Neural cell (in vitro differentiated cells): Measurements from ENCODE around the gene MICA. TPM values are rescaled to one million over a fixed set of nuclear protein-coding genes. Genes with fewer than 3 reads are reported as not detected.

Experiments
- H2AFZ ChIP-seq: fragments of 200-600, 300-800 bp; sonication (generic), shearing (Covaris generic); 2 replicates; pipeline ENCODE4 v1.6.0; 2014; ENCODE audit warnings: low read depth, mild to moderate bottlenecking, antibody characterized with exemption, low read length, moderate library complexity
- H3F3A ChIP-seq: fragments of 200-600 bp; shearing (Covaris generic); 2 replicates; pipeline ENCODE4 v1.6.1; 2016; ENCODE audit warnings: mild to moderate bottlenecking, moderate library complexity, mixed read lengths, antibody characterized with exemption, low read length; ENCODE audit not compliant: insufficient read depth, poor library complexity, severe bottlenecking
- H3K27ac ChIP-seq: fragments of 200-600, 300-800 bp; sonication (generic), shearing (Covaris generic); 2 replicates; pipeline ENCODE4 v1.5.1; 2014; ENCODE audit warnings: mild to moderate bottlenecking, low read length, moderate library complexity
- H3K27me3 ChIP-seq: fragments of 300-800, 200-600 bp; sonication (generic), shearing (Covaris generic); 2 replicates; pipeline ENCODE4 v1.6.0; 2014; ENCODE audit warnings: mild to moderate bottlenecking, low read depth, low read length, moderate library complexity; ENCODE audit not compliant: insufficient read depth
- H3K36me3 ChIP-seq: fragments of 300-800, 200-600 bp; sonication (generic), shearing (Covaris generic); 2 replicates; pipeline ENCODE4 v1.5.1; 2014; ENCODE audit warnings: mild to moderate bottlenecking, antibody characterized with exemption, low read length, moderate library complexity; ENCODE audit not compliant: insufficient read depth
- H3K4me2 ChIP-seq: fragments of 300-800, 200-600 bp; sonication (generic), shearing (Covaris generic); 2 replicates; pipeline ENCODE4 v1.6.0; 2014; ENCODE audit warnings: mild to moderate bottlenecking, low read length
- H3K4me3 ChIP-seq: fragments of 300-800, 200-600 bp; sonication (generic), shearing (Covaris generic); 2 replicates; pipeline ENCODE4 v1.5.1; 2014; ENCODE audit warnings: mild to moderate bottlenecking, low read length, moderate library complexity
- H3K79me2 ChIP-seq: fragments of 200-600 bp; shearing (Covaris generic); replicated peaks from 2 replicates; pipeline ENCODE4 v1.6.0; 2014; ENCODE audit warnings: mild to moderate bottlenecking, low read length, moderate library complexity; ENCODE audit not compliant: insufficient read depth
- H3K9ac ChIP-seq: fragments of 300-800, 200-600 bp; sonication (generic), shearing (Covaris generic); 2 replicates; pipeline ENCODE4 v1.6.1; 2016; ENCODE audit warnings: mild to moderate bottlenecking, low read length, mixed read lengths
- H3K9me2 ChIP-seq: fragments of 200-600 bp; shearing (Covaris generic); 2 replicates; pipeline ENCODE4 v1.6.1; 2016; ENCODE audit warnings: mild to moderate bottlenecking, low read length, mixed read lengths; ENCODE audit not compliant: insufficient read depth
- H3K9me3 ChIP-seq: fragments of 200-600, 300-800 bp; sonication (generic), shearing (Covaris generic); 2 replicates; pipeline ENCODE4 v1.6.1; 2016; ENCODE audit warnings: mild to moderate bottlenecking, mixed run types, low read length, moderate library complexity, mixed read lengths
- H4K20me1 ChIP-seq: fragments of 200-600 bp; shearing (Covaris generic); 2 replicates; pipeline ENCODE4 v1.6.1; 2016; ENCODE audit warnings: mild to moderate bottlenecking, mixed run types; ENCODE audit not compliant: insufficient read depth
- EP300 ChIP-seq: fragments of 450-650 bp; conservative IDR thresholded peaks from 2 replicates; pipeline ENCODE4 v1.6.1; 2014; ENCODE audit warnings: antibody characterized with exemption, mild to moderate bottlenecking, moderate library complexity; ENCODE audit not compliant: poor library complexity, severe bottlenecking
- EZH2 ChIP-seq: fragments of 200-600, 300-800 bp; shearing (Covaris generic), sonication (generic); IDR thresholded peaks from 2 replicates; pipeline ENCODE4 v1.6.1; 2014; ENCODE audit warnings: antibody characterized with exemption, low read length, borderline replicate concordance, mild to moderate bottlenecking; ENCODE audit not compliant: insufficient read depth, poor library complexity, severe bottlenecking
- MXI1 ChIP-seq: fragments of 450-650 bp; conservative IDR thresholded peaks from 2 replicates; pipeline ENCODE4 v1.6.1; 2014; ENCODE audit warnings: antibody characterized with exemption, mild to moderate bottlenecking; ENCODE audit not compliant: poor library complexity, severe bottlenecking
- POLR2AphosphoS5 ChIP-seq: IDR thresholded peaks from 2 replicates; pipeline ENCODE4 v1.6.1; 2012
- RAD21 ChIP-seq: fragments of 450-650 bp; conservative IDR thresholded peaks from 2 replicates; pipeline ENCODE4 v1.6.1; 2014; ENCODE audit warnings: antibody characterized with exemption, mild to moderate bottlenecking, moderate library complexity
- SMC3 ChIP-seq: fragments of 450-650 bp; conservative IDR thresholded peaks from 2 replicates; pipeline ENCODE4 v1.6.1; 2014; ENCODE audit warnings: antibody characterized with exemption, mild to moderate bottlenecking, moderate library complexity; ENCODE audit not compliant: poor library complexity
- TAF1 ChIP-seq: IDR thresholded peaks from 2 replicates; pipeline ENCODE4 v1.6.1; 2012; ENCODE audit warnings: low read depth
- polyA plus RNA-seq: library from polyadenylated mRNA; depleted of rRNA; stranded (reverse); fragments of >200 nt; gene quantifications from 2 replicates; pipeline ENCODE4 v1.2.3, GENCODE V29; 2014
- TF ChIP-seq, protein P1 (sequence below): IDR thresholded peaks from 2 replicates; pipeline ENCODE4 v1.6.1; 2012; ENCODE audit warnings: borderline replicate concordance
- TF ChIP-seq, protein P2 (sequence below): fragments of 450-650 bp; IDR thresholded peaks from 2 replicates; pipeline ENCODE4 v1.5.1; 2014; ENCODE audit warnings: antibody characterized with exemption, mild to moderate bottlenecking, moderate library complexity; ENCODE audit not compliant: poor library complexity, severe bottlenecking

Gene MICA
- polyA plus RNA-seq, 1 donor from 2014 or later = 0.87 TPM

DNA sequence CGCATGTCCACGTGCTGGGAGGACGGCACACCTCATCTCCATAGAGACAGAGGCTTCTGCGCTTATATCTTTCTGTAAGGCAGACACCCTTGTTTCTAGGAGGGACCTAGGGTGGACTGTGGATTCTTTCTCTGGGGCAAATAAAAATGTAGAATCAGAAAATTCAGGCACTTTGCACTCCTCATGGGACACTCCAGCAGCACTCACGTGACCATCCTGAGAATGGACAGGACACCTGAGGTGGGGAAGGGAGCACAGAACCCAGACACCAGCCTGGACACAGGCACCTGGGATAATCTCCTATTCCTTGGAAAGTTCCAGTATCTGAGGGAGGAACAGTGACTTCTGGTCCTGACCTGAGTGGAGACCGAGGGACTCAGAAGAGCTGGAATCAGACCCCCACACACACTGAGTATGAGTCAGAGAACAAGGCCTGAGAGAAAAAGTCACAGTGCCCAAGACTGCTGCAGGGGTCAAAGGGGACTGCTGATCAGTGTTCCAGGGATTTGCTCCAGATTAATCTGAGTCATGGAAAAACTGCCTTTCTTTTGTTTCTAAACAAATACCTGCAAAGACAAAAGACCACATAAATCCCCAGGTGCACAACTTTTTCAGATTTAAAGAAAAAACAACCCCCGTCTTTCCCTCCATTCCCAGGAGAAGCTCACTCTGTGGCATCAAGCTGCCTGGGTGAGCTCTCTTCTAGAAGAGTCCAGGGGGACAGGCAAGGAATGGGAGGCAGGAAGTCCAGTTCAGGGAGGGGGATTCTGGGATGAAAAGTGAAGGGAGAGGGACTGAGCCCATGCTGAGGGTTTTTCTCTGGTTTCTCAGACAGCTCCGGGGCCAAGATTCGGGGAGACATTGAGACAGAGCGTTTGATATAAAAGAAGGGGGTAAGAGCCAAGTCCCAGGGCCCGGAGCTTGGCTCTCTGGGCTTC lies 58.9 kb downstream of the MICA start:
- Histone ChIP-seq H3K9me2 (no peaks in the 10 kb centered on the region), H3K9ac (no peak overlapping the region), H3K27me3 (no peaks in the 10 kb centered on the region), H2AFZ (no peak overlapping the region), H3K79me2 (no peaks in the 10 kb centered on the region), H3K27ac (no peak overlapping the region), H3K36me3 (no peaks in the 10 kb centered on the region), H3K4me3 (peak overlapping the region; percentile 57), H3K9me3 (peaks cover 3% of the 10 kb centered on the region), H4K20me1 (no peaks in the 10 kb centered on the region), H3F3A (no peaks in the 10 kb centered on the region), H3K4me2 (no peak overlapping the region)
- TF ChIP-seq, protein P1, sequence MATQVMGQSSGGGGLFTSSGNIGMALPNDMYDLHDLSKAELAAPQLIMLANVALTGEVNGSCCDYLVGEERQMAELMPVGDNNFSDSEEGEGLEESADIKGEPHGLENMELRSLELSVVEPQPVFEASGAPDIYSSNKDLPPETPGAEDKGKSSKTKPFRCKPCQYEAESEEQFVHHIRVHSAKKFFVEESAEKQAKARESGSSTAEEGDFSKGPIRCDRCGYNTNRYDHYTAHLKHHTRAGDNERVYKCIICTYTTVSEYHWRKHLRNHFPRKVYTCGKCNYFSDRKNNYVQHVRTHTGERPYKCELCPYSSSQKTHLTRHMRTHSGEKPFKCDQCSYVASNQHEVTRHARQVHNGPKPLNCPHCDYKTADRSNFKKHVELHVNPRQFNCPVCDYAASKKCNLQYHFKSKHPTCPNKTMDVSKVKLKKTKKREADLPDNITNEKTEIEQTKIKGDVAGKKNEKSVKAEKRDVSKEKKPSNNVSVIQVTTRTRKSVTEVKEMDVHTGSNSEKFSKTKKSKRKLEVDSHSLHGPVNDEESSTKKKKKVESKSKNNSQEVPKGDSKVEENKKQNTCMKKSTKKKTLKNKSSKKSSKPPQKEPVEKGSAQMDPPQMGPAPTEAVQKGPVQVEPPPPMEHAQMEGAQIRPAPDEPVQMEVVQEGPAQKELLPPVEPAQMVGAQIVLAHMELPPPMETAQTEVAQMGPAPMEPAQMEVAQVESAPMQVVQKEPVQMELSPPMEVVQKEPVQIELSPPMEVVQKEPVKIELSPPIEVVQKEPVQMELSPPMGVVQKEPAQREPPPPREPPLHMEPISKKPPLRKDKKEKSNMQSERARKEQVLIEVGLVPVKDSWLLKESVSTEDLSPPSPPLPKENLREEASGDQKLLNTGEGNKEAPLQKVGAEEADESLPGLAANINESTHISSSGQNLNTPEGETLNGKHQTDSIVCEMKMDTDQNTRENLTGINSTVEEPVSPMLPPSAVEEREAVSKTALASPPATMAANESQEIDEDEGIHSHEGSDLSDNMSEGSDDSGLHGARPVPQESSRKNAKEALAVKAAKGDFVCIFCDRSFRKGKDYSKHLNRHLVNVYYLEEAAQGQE = no peak
- TF ChIP-seq MXI1 (no peak), EP300 (no peak), TAF1 (no peak), RAD21 (no peak), POLR2AphosphoS5 (no peak), EZH2 (no peak), SMC3 (no peak)
- TF ChIP-seq, protein P2, sequence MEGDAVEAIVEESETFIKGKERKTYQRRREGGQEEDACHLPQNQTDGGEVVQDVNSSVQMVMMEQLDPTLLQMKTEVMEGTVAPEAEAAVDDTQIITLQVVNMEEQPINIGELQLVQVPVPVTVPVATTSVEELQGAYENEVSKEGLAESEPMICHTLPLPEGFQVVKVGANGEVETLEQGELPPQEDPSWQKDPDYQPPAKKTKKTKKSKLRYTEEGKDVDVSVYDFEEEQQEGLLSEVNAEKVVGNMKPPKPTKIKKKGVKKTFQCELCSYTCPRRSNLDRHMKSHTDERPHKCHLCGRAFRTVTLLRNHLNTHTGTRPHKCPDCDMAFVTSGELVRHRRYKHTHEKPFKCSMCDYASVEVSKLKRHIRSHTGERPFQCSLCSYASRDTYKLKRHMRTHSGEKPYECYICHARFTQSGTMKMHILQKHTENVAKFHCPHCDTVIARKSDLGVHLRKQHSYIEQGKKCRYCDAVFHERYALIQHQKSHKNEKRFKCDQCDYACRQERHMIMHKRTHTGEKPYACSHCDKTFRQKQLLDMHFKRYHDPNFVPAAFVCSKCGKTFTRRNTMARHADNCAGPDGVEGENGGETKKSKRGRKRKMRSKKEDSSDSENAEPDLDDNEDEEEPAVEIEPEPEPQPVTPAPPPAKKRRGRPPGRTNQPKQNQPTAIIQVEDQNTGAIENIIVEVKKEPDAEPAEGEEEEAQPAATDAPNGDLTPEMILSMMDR = no peak

DNA sequence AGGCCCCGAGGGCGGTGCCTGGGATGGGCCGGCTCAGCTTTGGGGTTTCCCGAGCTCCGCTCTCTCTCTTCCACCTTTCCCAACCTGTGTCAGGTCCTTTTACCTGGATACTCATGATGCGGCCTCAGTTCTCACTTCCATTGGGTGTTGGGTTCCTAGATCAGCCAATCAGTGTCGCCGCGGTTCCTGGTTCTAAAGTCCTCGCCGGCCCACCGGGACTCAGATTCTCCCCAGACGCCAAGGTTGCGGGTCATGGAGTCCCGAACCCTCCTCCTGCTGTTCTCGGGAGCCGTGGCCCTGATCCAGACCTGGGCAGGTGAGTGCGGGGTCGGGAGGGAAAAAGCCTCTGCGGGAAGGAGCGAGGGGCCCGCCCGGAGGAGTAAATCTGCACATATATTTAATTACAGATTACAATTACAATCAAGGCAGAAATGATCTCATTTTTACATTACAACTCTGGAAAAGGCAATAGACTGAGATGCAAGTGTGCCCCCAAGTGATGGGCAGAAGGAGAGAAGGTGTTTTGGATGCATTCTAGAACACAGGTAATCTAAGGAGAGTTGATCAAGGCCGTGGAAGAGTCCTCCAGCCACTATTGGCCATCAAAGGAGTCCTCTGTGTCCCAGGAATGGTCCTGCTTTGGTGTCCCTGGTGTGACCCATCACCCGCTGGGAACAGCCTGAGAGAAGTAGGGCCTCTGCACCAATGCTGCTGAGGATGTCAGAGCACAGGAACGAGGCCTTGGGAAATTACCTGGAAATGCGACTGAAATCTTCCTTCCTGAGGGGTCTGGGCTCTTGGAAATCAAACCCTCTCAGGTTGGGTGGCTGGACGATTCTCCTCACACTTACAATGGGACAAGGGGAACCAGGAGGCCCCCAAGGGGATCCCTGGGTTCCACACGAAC lies 59.8 kb downstream of the MICA start:
- TF ChIP-seq EZH2 (no peak), EP300 (no peak), TAF1 (no peak), SMC3 (no peak), RAD21 (no peak), POLR2AphosphoS5 (no peak), MXI1 (no peak)
- TF ChIP-seq, protein P1 = no peak
- TF ChIP-seq, protein P2 = no peak
- Histone ChIP-seq H3K9me3 (no peaks in the 10 kb centered on the region), H3K79me2 (no peaks in the 10 kb centered on the region), H3K4me3 (peak overlapping the region; percentile 57), H2AFZ (no peak overlapping the region), H3K4me2 (no peak overlapping the region), H3K9me2 (no peaks in the 10 kb centered on the region), H4K20me1 (no peaks in the 10 kb centered on the region), H3F3A (no peaks in the 10 kb centered on the region), H3K27ac (no peak overlapping the region), H3K9ac (no peak overlapping the region), H3K27me3 (no peaks in the 10 kb centered on the region), H3K36me3 (no peaks in the 10 kb centered on the region)
